Parathyroid adenoma (tissue), 2 donors: ENCODE measurements around the gene C13orf42.

ENCODE experiments used
- H2AFZ ChIP-seq: fragments of 300-600 bp; sonication (generic); one replicate; pipeline ENCODE4 v1.7.0; 2017; ENCODE audit warnings: antibody characterized with exemption, mild to moderate bottlenecking
- H3K27ac ChIP-seq: fragments of 300-600 bp; sonication (generic); one replicate; pipeline ENCODE4 v1.7.0; 2017
- H3K27me3 ChIP-seq: fragments of 300-600 bp; sonication (generic); one replicate; pipeline ENCODE4 v1.7.0; 2017; ENCODE audit warnings: low read length; ENCODE audit not compliant: control insufficient read depth, insufficient read depth
- H3K36me3 ChIP-seq: fragments of 300-600 bp; sonication (generic); one replicate; pipeline ENCODE4 v1.7.0; 2017; ENCODE audit warnings: low read length; ENCODE audit not compliant: control insufficient read depth, insufficient read depth
- H3K4me1 ChIP-seq: fragments of 300-600 bp; sonication (generic); one replicate; pipeline ENCODE4 v1.7.0; 2017; ENCODE audit warnings: control low read depth
- H3K4me2 ChIP-seq: fragments of 300-600 bp; sonication (generic); one replicate; pipeline ENCODE4 v1.7.0; 2017; ENCODE audit warnings: low read length
- H3K4me3 ChIP-seq: fragments of 300-600 bp; sonication (generic); one replicate; pipeline ENCODE4 v1.7.0; 2017; ENCODE audit warnings: low read depth, low read length
- H3K79me2 ChIP-seq: fragments of 300-600 bp; sonication (generic); one replicate; pipeline ENCODE4 v1.7.0; 2017; ENCODE audit warnings: control low read depth
- H3K9ac ChIP-seq: fragments of 300-600 bp; sonication (generic); one replicate; pipeline ENCODE4 v1.7.0; 2017; ENCODE audit warnings: mild to moderate bottlenecking
- H3K9me3 ChIP-seq: fragments of 300-600 bp; sonication (generic); one replicate; pipeline ENCODE4 v1.7.0; 2017; ENCODE audit warnings: low read length; ENCODE audit not compliant: control insufficient read depth
- CTCF ChIP-seq: fragments of 300-600 bp; sonication (generic); IDR thresholded peaks from one replicate; pipeline ENCODE4 v1.7.0; 2017; ENCODE audit warnings: antibody characterized with exemption, mild to moderate bottlenecking
- donor health status: primary hyperparathyroidism.

The C13orf42 gene

DNA sequence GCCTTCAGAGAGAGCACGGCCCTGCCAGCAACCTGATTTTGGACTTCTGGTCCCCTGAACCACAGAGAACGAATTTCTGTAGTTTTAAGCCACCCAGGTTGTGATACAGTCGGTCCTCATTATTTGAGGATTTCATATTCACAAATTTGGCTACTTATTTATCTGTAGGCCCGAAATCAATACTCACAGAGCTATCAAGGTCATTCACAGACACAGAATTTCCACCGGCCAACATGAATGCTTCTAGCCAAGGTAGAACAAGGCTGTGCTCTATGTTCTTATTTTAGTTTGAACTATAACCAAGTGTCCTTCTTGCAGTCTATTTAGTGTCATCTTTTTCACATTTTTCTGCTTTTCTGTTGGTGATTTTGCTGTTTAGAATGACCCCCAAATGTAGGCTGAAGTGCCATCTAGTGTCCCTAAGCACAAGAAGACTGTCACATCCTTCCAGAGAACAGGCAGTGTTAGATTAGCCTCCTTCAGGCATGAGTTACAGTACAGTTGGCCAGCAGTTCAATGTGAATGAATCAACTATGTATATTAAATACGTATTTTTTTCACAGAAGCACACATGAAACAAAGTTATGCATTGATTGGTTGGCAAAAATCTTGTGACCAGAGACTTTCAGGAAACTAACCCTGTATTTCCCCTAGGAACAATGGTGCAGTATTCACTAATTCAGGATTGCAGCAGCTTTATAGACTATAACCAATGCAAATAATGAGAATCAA, 63.5 kb downstream of the C13orf42 start:
- Histone ChIP-seq H3K9ac (no peak overlapping the region), H3K27ac (no peak overlapping the region), H3K79me2 (no peaks in the 10 kb centered on the region), H3K9me3 (no peaks in the 10 kb centered on the region), H3K4me1 (no peaks in the 10 kb centered on the region), H3K36me3 (no peaks in the 10 kb centered on the region), H3K27me3 (no peaks in the 10 kb centered on the region), H3K4me3 (no peak overlapping the region), H3K4me2 (no peak overlapping the region), H2AFZ (no peak overlapping the region)
- no peak for TF ChIP-seq CTCF

- Histone ChIP-seq H3K4me2 (no peak overlapping the region), H3K27ac (no peak overlapping the region), H3K4me1 (no peaks in the 10 kb centered on the region), H2AFZ (no peak overlapping the region), H3K4me3 (no peak overlapping the region), H3K27me3 (no peaks in the 10 kb centered on the region), H3K36me3 (no peaks in the 10 kb centered on the region), H3K79me2 (no peaks in the 10 kb centered on the region), H3K9ac (no peak overlapping the region), H3K9me3 (no peaks in the 10 kb centered on the region)
- TF ChIP-seq CTCF = no peak
Measured at GRCh38 chr13:51045451-51045850, 65.6 kb downstream of the C13orf42 start.

- Histone ChIP-seq H2AFZ (no peak overlapping the region), H3K4me3 (no peak overlapping the region), H3K79me2 (no peaks in the 10 kb centered on the region), H3K36me3 (no peaks in the 10 kb centered on the region), H3K27ac (no peak overlapping the region), H3K27me3 (no peaks in the 10 kb centered on the region), H3K4me1 (no peaks in the 10 kb centered on the region), H3K9ac (no peak overlapping the region), H3K4me2 (no peak overlapping the region), H3K9me3 (no peaks in the 10 kb centered on the region)
- TF ChIP-seq CTCF = no peak
Measured at GRCh38 chr13:51044023-51044665, 66.9 kb downstream of the C13orf42 start.

- no peak overlapping the region for H3K27ac ChIP-seq
- no peaks in the 10 kb centered on the region for H3K36me3 ChIP-seq
- no peaks in the 10 kb centered on the region for H3K4me1 ChIP-seq
- H3K79me2 ChIP-seq = no peaks in the 10 kb centered on the region
- H3K9me3 ChIP-seq = no peaks in the 10 kb centered on the region
- no peak overlapping the region for H3K9ac ChIP-seq
- no peak overlapping the region for H3K4me3 ChIP-seq
- no peaks in the 10 kb centered on the region for H3K27me3 ChIP-seq
- no peak overlapping the region for H3K4me2 ChIP-seq
- H2AFZ ChIP-seq = no peak overlapping the region
- no peak for TF ChIP-seq CTCF
Measured at GRCh38 chr13:51043310-51043709, 67.8 kb downstream of the C13orf42 start.

GRCh38 chr13:51041710-51042109, 69.4 kb downstream of the C13orf42 start:
- H3K9me3 ChIP-seq = no peaks in the 10 kb centered on the region
- H3K4me3 ChIP-seq = no peak overlapping the region
- H3K79me2 ChIP-seq = no peaks in the 10 kb centered on the region
- H3K27ac ChIP-seq = no peak overlapping the region
- no peaks in the 10 kb centered on the region for H3K27me3 ChIP-seq
- H3K4me1 ChIP-seq = no peaks in the 10 kb centered on the region
- no peak overlapping the region for H2AFZ ChIP-seq
- H3K4me2 ChIP-seq = no peak overlapping the region
- H3K9ac ChIP-seq = no peak overlapping the region
- no peaks in the 10 kb centered on the region for H3K36me3 ChIP-seq
- no peak for TF ChIP-seq CTCF
